Endothelial cell (in vitro differentiated cells): ENCODE results near the gene HYDIN. TPM values are rescaled to one million over a fixed set of nuclear protein-coding genes. Genes with fewer than 3 reads are reported as not detected.

Experiments
- DNase-seq: peaks from one replicate; pipeline ENCODE4 v3.0.0; 2021; ENCODE audit warnings: low spot score
- H3K27ac Mint-ChIP-seq: one replicate; pipeline ENCODE4 v1.8.0; 2021; ENCODE audit warnings: mixed read lengths, inconsistent platforms; ENCODE audit not compliant: unreplicated experiment
- H3K27me3 Mint-ChIP-seq: one replicate; pipeline ENCODE4 v1.8.0; 2021; ENCODE audit warnings: mild to moderate bottlenecking, moderate library complexity, mixed read lengths, inconsistent platforms; ENCODE audit not compliant: unreplicated experiment
- H3K36me3 Mint-ChIP-seq: one replicate; pipeline ENCODE4 v1.8.0; 2021; ENCODE audit warnings: mild to moderate bottlenecking, low read depth, mixed read lengths, inconsistent platforms; ENCODE audit not compliant: unreplicated experiment
- H3K4me1 Mint-ChIP-seq: one replicate; pipeline ENCODE4 v1.8.0; 2021; ENCODE audit warnings: mild to moderate bottlenecking, mixed read lengths, inconsistent platforms; ENCODE audit not compliant: unreplicated experiment
- H3K4me3 Mint-ChIP-seq: one replicate; pipeline ENCODE4 v1.8.0; 2021; ENCODE audit warnings: mild to moderate bottlenecking, mixed read lengths, inconsistent platforms; ENCODE audit not compliant: unreplicated experiment
- H3K9me3 Mint-ChIP-seq: one replicate; pipeline ENCODE4 v1.8.0; 2021; ENCODE audit warnings: mixed read lengths, inconsistent platforms; ENCODE audit not compliant: unreplicated experiment
- CTCF ChIP-seq: fragments of 200-600 bp; sonication (generic); IDR thresholded peaks from one replicate; pipeline ENCODE4 v1.5.0; 2021; ENCODE audit warnings: antibody characterized with exemption; ENCODE audit not compliant: unreplicated experiment
- total RNA-seq: library from RNA; stranded (reverse); fragmentation: NEBNext Ultra II Directional; extraction: Animal tissue kit (Norgen Biotek cat#: 25700); gene quantifications from one replicate; pipeline ENCODE4 v1.2.1, GENCODE V29; 2021; ENCODE audit not compliant: unreplicated experiment

HYDIN gene
- total RNA-seq, 1 donor from 2014 or later = 2.5 TPM

- Mint-ChIP-seq H3K4me1 (peaks cover 7% of the 10 kb centered on the region), H3K27me3 (no peaks in the 10 kb centered on the region), H3K4me3 (no peak overlapping the region), H3K36me3 (no peaks in the 10 kb centered on the region), H3K27ac (no peak overlapping the region), H3K9me3 (no peaks in the 10 kb centered on the region)
- DNase-seq = no peak
- no peak for TF ChIP-seq CTCF
Observed at GRCh38 chr16:70804153-70804733, 426.3 kb downstream of the HYDIN start.

DNA sequence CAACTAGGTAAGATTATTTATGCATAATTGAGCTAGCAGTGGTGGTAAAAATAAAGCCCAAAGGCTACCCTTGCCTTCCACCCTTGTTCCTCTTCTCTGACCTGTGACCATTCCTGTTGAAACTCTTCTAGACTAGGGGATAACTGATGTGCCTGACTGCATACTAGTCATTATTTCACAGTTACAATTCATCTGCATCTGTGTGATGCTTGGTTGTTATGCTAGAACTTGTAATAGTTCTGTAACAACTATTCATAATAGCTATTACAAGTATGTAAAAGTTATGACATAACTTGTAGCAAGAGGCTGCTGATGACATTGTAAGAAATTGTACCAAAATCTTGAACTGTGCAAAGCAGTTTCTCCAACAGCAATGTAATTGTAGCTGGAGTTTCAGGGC lies 427.2 kb downstream of the HYDIN start:
- Mint-ChIP-seq H3K27ac (no peak overlapping the region), H3K36me3 (no peaks in the 10 kb centered on the region), H3K4me3 (no peak overlapping the region), H3K27me3 (no peaks in the 10 kb centered on the region), H3K9me3 (no peaks in the 10 kb centered on the region), H3K4me1 (peaks cover 7% of the 10 kb centered on the region)
- TF ChIP-seq CTCF = no peak
- no peak for DNase-seq

DNA sequence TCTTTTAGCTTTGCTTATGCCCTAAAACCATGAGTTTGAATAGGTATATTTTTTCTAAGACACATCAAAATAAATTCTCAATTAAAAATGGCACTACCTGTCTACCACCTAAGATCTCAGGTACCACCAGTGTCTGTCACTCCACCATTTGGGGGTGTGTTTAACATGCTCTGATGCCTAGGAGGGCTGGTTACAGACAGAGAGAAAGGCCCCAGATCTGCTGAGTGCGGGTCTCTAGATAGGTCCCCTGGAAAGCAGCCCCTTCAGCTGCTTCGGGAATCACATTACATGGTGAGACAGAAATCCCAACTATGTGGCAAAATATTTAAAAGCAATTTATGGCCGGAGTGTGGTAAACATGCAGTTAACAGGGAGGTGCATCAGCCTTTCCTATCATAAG lies 428.9 kb downstream of the HYDIN start:
- Mint-ChIP-seq H3K27me3 (no peaks in the 10 kb centered on the region), H3K9me3 (no peaks in the 10 kb centered on the region), H3K4me1 (peaks cover 7% of the 10 kb centered on the region), H3K4me3 (peak overlapping the region; percentile 92), H3K27ac (no peak overlapping the region), H3K36me3 (no peaks in the 10 kb centered on the region)
- no peak for TF ChIP-seq CTCF
- DNase-seq = no peak

DNA sequence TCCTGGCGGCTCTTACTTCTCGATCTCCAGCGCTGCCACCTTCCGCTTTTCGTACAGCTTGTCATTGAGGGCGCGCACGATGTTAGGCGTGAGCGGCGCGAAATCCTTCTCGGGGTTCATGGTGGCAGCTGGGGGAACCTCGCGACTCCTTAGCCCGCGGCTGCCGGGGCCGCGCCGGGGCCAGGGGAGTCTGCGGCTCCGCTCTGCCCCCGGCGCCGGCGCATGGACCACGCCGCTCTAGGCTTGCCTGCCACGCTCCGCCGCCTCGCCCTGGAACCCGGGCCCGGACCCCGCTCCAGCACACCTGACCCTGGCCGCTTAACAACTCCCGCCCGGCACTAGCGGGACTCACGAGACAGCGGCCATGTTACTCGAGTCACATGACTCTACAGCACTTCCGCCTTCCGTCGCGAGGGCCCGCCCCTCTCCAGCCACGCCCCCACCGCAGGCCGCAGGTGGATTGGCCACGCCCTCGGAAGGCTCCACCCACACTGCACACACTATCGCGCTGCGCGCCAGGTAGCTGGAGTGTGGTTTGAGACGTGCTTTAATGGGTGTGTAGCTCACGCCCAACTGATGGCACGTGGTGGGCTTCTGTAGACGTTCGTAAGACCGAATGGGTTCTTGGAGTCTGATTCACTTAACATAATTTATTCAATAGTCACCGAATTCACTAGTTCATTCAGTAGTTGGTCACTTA lies 429.6 kb downstream of the HYDIN start, which contains the start of gene VAC14:
VAC14 (minus strand) TSS at position 378 of the 700 bp plus-strand sequence; CDS start at position 120, 258 bp downstream.
- no peaks in the 10 kb centered on the region for H3K36me3 Mint-ChIP-seq
- H3K27me3 Mint-ChIP-seq = no peaks in the 10 kb centered on the region
- H3K9me3 Mint-ChIP-seq = no peaks in the 10 kb centered on the region
- TF ChIP-seq CTCF = no peak
- H3K27ac Mint-ChIP-seq = peak within 1 kb of the TSS; percentile 77
- peaks cover 7% of the 10 kb centered on the region for H3K4me1 Mint-ChIP-seq
- H3K4me3 Mint-ChIP-seq = peak within 1 kb of the TSS; percentile 92
- DNase-seq = peak; percentile 91

DNA sequence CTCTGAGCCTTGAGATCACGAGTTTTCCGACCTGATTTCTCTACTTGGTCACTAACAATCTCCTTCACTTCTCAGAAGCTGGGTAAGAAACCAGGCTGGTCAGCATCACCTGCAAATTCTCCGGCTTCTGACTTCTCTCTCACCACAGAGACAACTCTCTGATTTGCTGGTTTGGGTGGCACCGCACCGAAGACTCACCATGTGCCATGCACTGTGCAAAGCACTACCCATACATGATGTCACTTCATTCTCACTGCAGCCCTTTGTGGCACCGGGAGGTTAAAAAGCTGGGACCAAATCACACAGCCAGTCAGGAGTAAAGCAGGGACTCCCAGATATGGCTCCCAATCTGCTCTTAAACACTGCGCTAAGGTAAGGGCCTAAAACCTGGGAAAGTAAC lies 430.2 kb downstream of the HYDIN start:
- Mint-ChIP-seq H3K27me3 (no peaks in the 10 kb centered on the region), H3K36me3 (no peaks in the 10 kb centered on the region), H3K9me3 (no peaks in the 10 kb centered on the region), H3K4me3 (peak overlapping the region; percentile 92), H3K4me1 (peaks cover 7% of the 10 kb centered on the region), H3K27ac (peak overlapping the region; percentile 58)
- no peak for TF ChIP-seq CTCF
- DNase-seq = no peak
